ENCODE data around the gene SMYD1.
A peak's percentile ranks its signal among the peaks of the same experiment; 100 is the strongest.

The SMYD1 gene

DNA sequence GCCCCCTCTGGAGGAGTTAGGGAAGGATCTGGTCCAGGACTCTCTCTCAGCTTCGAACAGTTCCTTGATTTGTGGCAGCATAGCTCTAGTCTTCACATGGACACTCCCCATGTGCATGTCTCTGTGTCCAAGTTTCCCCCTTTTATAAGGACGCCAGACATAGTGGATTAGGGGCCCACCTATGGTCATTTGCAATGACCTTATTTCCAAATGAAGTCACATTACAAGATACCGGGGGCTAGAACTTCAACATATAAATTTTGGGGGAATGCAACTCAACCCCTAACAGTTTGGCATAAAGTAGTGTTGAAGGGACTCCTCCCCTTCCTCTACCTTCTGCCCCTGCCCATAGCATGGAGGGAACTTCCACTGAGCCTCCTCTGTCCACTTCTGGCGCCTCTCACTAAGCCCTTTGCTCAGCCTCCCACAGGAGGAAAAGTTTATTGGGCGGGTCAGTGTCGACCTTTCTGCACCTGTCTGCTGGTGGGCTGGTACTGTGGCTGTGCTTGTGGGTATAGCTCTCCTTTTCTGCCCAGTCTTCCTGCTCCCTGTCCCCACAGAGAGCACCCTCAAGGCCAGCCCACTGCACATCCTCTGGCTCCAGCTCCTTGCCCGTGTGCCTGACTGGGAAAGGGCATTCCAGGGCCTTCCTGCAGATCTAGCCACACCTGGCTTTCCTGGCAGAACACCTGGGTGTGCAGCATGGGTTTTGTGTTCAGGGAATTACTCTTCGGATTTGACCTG is 54.7 kb downstream of the SMYD1 start:
- no peak for DNase-seq

- no peak for DNase-seq
These were observed 55.7 kb downstream of the SMYD1 start for GRCh38 chr2:88123164-88123974.

DNA sequence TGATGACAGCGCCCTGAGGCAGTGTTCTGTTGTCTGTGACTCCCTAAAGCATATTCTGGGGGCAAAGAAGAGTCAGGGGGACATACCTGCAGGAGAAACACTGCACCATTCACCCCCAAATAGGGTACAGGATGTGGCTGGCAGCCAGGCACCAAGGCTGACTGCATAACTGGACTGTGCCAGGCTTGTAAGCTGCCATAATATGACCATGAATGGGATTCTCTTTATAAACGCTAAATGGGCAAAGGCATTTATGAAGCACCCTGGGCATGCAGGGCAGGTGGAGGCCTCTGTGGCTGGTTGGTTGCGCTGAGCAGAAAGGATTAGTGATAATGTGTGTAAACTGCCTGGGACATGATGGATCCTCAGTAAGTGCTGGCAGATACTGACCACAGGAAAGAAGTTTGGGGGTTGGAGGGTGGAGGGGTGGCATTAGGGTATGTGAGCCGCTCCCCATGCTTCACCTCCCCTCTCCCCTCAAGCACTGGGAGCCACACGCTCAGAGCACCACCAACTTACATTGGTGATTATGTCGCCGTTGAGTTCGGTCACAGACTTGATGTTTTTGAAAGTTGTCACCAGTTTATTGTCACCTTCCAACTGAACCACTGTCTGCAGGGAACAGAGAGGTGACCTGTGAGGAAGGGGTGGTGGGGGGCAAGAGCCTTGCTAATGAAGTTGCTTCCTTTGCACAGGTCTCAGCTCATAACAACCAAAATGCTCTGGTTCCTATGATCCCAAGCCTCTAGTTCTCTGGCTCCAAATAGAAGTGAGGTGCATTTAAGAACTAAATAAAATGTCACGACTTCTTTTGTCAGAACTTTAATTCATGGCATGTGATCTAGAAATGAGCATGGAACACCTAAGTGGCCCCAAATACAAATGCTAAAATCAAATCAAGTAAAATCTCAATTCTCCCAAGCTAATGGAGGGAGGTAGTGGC is 56.6 kb downstream of the SMYD1 start:
- no peak for DNase-seq

- no peak for DNase-seq
These were observed 57.8 kb downstream of the SMYD1 start for GRCh38 chr2:88125344-88125923.

GRCh38 chr2:88125924-88126771 is 58.5 kb downstream of the SMYD1 start:
- DNase-seq: no peak

DNA sequence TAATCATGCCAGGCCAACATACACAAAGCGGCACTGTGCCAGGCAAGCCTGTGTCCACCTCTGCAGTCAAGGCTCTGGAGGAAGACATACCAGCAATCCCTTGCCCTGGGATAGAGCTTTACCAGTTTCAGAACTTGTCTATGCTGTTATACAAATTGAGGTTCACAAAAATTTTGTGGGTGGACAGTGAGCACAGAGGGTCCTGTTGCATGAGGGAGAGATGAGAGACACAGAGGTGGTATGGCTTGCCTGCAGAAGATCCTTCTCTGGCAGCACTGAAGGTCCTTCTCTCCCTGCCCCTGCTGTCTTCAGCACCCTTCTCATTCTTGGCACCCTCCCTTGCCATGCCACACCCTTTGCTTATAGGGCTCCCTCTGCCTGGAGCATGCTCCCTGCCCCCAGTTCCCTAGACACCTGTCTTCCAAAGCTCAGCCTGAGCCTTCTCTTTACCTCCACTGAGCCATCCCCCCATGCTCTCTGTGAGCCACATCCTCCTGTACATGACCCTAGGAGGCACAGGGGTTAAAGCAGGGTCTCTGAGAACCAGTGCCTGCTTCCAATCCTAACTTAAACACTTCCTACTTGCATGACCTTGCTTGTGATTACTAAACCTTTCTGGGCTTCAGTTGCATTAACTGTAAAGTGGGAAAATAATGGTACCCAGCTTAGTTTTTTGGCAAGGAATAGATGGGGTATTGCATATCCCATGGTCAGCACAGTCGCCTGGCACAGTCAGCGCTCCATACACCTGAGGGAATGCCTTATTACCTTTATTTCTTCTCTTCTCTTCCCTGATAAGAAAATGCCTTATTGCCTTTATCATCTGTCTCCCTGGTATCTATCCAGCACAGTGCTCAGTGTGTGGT is 59.4 kb downstream of the SMYD1 start:
- no peak for DNase-seq

DNA sequence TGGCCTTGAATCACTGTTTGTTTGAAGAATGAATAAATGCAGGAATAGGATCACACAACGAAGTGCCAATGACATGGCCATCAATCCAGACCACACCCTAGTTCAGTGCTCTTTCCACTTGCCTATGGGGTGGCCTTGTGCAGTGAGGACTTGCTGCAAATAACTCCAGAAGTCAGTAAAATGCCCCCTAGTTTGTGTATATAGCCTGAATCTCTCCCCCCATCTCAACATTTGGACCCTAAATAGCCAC is 59.9 kb downstream of the SMYD1 start:
- DNase-seq: no peak

DNA sequence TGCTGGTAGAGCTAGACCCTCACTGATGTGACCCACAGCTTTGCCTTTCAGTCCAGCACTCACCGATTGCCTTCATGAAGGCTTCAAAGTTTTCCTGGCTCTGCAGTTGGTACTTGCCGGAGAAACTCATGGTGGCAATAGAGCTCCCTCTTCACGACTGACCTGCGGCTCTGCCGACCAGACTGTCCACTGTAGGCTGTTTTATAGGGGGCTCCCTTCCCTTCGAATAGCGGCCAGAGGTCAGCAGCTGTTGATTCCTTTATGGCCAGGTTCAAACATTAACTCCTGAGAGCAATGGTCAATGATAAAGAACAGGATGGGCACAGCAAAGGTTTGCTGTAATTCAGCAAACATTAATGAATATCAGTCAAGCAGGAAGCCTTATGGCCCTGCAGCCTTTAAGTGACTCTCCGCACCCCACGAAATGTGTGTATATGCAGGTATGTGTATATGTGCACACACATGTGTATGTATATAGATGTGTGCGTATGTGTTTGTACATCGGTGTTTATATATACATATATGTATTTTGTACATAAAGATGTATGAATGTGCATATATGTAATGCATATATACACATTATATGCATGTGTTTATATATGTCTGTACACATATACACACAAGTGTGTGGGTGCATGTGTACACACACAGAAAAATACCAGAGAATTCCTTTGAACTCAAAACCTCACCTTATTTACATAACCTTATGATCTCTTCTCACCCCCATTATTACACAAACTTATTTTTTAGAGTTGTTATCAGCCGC is 60.4 kb downstream of the SMYD1 start, which contains the start of gene FABP1:
TSS of gene FABP1 (minus strand) at position 175 of the 766 bp plus-strand sequence. CDS start at position 130, 45 bp downstream.
- no peak for DNase-seq

GRCh38 chr2:88128654-88129312 is 61.2 kb downstream of the SMYD1 start:
- no peak for DNase-seq

DNA sequence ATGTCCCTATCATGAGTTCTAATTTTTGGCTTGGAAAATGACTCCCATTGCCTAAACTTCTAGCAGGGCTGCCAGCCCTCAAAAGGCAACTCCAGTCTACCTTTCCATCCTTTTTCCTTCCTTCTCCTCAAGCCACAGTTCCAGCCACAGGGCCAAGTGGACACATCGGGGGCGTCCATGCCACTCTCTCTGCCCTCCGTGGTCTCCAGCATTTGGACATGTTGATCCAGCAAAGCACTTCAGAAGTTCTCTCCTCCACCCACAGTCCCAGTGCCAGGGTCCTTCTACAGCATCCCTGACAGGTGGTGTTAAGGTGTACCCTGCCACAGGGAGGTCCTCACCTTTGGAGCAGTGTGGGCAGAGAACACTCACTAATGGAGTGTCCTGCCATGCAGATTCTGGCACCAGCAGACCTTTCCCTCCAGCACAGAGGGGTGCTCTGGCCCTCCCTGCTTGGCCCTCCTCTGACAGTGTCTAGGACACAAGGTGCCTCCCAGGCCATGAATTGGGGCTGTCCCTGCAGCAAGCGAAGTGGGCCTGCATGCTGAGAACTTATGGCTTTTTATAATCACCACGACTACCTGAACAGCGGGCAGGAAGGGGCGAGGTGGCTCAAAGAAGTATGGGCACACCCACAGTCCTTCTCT is 61.8 kb downstream of the SMYD1 start:
- DNase-seq: no peak

GRCh38 chr2:88131201-88131998 is 63.8 kb downstream of the SMYD1 start:
- DNase-seq: no peak

GRCh38 chr2:88131999-88132368 is 64.4 kb downstream of the SMYD1 start:
- DNase-seq: no peak

- DNase-seq: no peak
These were observed 66.2 kb downstream of the SMYD1 start for GRCh38 chr2:88133875-88134274.

- peak in 22 of 51 donors; percentile 9 to 66 (median 26) for DNase-seq
These were observed 69.2 kb downstream of the SMYD1 start for GRCh38 chr2:88136817-88137216.

DNA sequence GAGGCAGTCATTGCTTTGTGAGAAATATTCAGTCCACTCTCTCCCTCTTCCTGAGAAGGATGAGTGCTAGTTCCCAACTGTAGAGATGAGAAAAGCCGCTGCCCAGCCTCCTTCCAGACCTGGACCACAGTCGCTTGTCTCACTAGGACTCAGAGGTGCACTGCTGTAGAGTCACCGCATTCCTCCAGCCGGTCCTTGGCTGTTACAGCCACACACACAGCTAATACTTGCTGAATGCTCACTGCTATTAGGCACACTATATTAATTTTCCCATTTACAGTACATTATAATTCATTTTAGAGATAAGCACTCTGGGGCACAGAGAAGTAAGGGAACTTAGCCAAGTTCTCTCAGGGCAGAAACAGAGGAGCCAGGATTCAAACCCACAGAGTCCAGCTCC is 70.2 kb downstream of the SMYD1 start:
- no peak for DNase-seq

- no peak for DNase-seq
These were observed 71.6 kb downstream of the SMYD1 start for GRCh38 chr2:88139203-88139702.

GRCh38 chr2:88139804-88140203 is 72.2 kb downstream of the SMYD1 start:
- DNase-seq: no peak

Data from hypothalamus (tissue), 51 donors.